Measurements from ENCODE around the gene PNMA8A. TPM values are rescaled to one million over a fixed set of nuclear protein-coding genes. Genes with fewer than 3 reads are reported as not detected.

The PNMA8A gene
- polyA plus RNA-seq, 1 donor from 2014 or later, result 234 TPM

GRCh38 chr19:46472592-46472991, 1.2 kb upstream of the PNMA8A start:
- H3K4me2 ChIP-seq (ENCODE audit: low read length), result no peak overlapping the region
- H3K27ac ChIP-seq (ENCODE audit: low read length), result no peak overlapping the region
- H3K9me2 ChIP-seq (ENCODE audit: insufficient read depth, low read length), result no peaks in the 10 kb centered on the region

GRCh38 chr19:46471811-46472543, 614 bp upstream of the PNMA8A start:
- H2AFZ ChIP-seq (ENCODE audit: low read depth, low read length), result no peak overlapping the region
- no peaks in the 10 kb centered on the region for H3K36me3 ChIP-seq (ENCODE audit: insufficient read depth, low read length)
- no peaks in the 10 kb centered on the region for H3K27me3 ChIP-seq (ENCODE audit: insufficient read depth, low read depth, low read length)
- H3K9ac ChIP-seq (ENCODE audit: low read length), result peak overlapping the region; percentile 98
- H3K4me2 ChIP-seq (ENCODE audit: low read length), result peak overlapping the region; percentile 27
- H3K4me3 ChIP-seq (ENCODE audit: low read length), result peak overlapping the region; percentile 98
- H3K9me3 ChIP-seq (ENCODE audit: low read length), result no peaks in the 10 kb centered on the region
- no peaks in the 10 kb centered on the region for H3F3A ChIP-seq (ENCODE audit: insufficient read depth, low read length, poor library complexity, severe bottlenecking)
- H3K9me2 ChIP-seq (ENCODE audit: insufficient read depth, low read length), result no peaks in the 10 kb centered on the region
- H4K20me1 ChIP-seq (ENCODE audit: insufficient read depth), result no peaks in the 10 kb centered on the region
- peak overlapping the region; percentile 90 for H3K27ac ChIP-seq (ENCODE audit: low read length)
- peaks cover 18% of the 10 kb centered on the region for H3K79me2 ChIP-seq (replicated peaks; ENCODE audit: insufficient read depth, low read length)
- TF ChIP-seq REST (IDR thresholded peaks at IDR 0.05; ENCODE audit: borderline replicate concordance) (no peak), MXI1 (conservative IDR thresholded peaks at IDR 0.05; ENCODE audit: poor library complexity, severe bottlenecking) (no peak), EZH2 (IDR thresholded peaks at IDR 0.05; ENCODE audit: borderline replicate concordance, insufficient read depth, low read length, poor library complexity, severe bottlenecking) (no peak), RAD21 (conservative IDR thresholded peaks at IDR 0.05) (no peak), EP300 (conservative IDR thresholded peaks at IDR 0.05; ENCODE audit: poor library complexity, severe bottlenecking) (no peak), POLR2AphosphoS5 (IDR thresholded peaks at IDR 0.05) (no peak), SMC3 (conservative IDR thresholded peaks at IDR 0.05; ENCODE audit: poor library complexity) (no peak), TAF1 (IDR thresholded peaks at IDR 0.05; ENCODE audit: low read depth) (no peak)

More at GRCh38 chr19:46472592-46472991, 1.2 kb upstream of the PNMA8A start:
- Histone ChIP-seq H3K9ac (ENCODE audit: low read length) (no peak overlapping the region), H3K9me3 (ENCODE audit: low read length) (no peaks in the 10 kb centered on the region), H2AFZ (ENCODE audit: low read depth, low read length) (no peak overlapping the region), H4K20me1 (ENCODE audit: insufficient read depth) (no peaks in the 10 kb centered on the region), H3K4me3 (ENCODE audit: low read length) (no peak overlapping the region), H3K36me3 (ENCODE audit: insufficient read depth, low read length) (no peaks in the 10 kb centered on the region), H3K27me3 (ENCODE audit: insufficient read depth, low read depth, low read length) (no peaks in the 10 kb centered on the region), H3K79me2 (replicated peaks; ENCODE audit: insufficient read depth, low read length) (peaks cover 18% of the 10 kb centered on the region), H3F3A (ENCODE audit: insufficient read depth, low read length, poor library complexity, severe bottlenecking) (no peaks in the 10 kb centered on the region)
- TF ChIP-seq REST (IDR thresholded peaks at IDR 0.05; ENCODE audit: borderline replicate concordance) (no peak), MXI1 (conservative IDR thresholded peaks at IDR 0.05; ENCODE audit: poor library complexity, severe bottlenecking) (no peak), POLR2AphosphoS5 (IDR thresholded peaks at IDR 0.05) (no peak), TAF1 (IDR thresholded peaks at IDR 0.05; ENCODE audit: low read depth) (no peak), SMC3 (conservative IDR thresholded peaks at IDR 0.05; ENCODE audit: poor library complexity) (no peak), EP300 (conservative IDR thresholded peaks at IDR 0.05; ENCODE audit: poor library complexity, severe bottlenecking) (no peak), RAD21 (conservative IDR thresholded peaks at IDR 0.05) (no peak), EZH2 (IDR thresholded peaks at IDR 0.05; ENCODE audit: borderline replicate concordance, insufficient read depth, low read length, poor library complexity, severe bottlenecking) (no peak), CTCF (IDR thresholded peaks at IDR 0.05; ENCODE audit: poor library complexity, severe bottlenecking) (no peak)

Data from neural cell (in vitro differentiated cells).